NCI-H748 treated with DMSO at 0.1 percent for 48 hours (cell line): ENCODE data around the gene KRTDAP.
"Not testable (repeated sequence)": the region's sequence is repeated elsewhere in the genome, so short reads cannot be mapped to it uniquely, and the experiment has no call there.

Experiments
- DNase-seq: peaks from one replicate; lab custom pipeline; 2025; lab: John Stamatoyannopoulos, UW

Gene KRTDAP

GRCh38 chr19:35484252-35485036 lies 5.8 kb downstream of the KRTDAP start:
- no peak for DNase-seq

DNA sequence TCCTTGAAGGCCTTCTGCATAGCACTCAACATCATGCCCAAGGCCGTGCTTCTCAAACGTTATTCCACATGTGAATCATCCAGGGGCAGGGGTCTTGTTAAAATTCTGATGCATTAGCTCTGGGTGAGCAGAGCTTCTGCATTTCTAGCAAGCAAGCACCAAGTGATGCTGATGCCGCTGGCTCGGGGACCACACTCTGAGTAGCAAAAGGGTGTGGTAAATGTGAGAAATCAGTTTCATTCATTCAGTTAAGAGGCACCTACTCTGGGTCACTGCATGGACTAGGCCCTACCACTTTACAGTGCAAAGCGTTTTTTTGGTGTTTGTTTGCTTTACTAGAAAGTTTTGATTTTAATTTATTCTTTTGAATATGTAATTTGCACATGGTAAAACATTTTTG lies 7.2 kb downstream of the KRTDAP start:
- DNase-seq, result no peak

- peak; percentile 33 for DNase-seq
These were observed 11.2 kb downstream of the KRTDAP start for GRCh38 chr19:35478794-35479677.

DNA sequence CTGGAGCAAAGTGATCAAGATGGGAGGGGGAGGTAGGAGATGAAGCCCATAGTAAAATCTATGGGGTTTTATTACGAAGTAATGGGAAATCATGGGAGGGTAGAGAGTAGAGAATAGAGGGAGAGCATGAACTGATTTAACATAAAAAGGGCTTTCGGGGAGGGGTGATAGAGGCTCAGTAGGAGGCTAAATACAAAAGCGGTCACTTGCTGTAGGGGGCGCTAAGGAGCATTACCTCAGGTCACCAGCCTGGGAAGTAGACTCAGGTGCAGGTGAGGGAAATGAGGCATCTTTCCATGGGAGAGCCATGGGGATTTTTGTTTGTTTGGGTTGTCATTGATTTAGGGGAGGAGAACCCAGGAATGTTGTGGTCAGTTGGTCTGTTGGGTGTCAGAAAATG lies 14.1 kb downstream of the KRTDAP start:
- DNase-seq, result no peak

GRCh38 chr19:35474594-35474993 lies 15.7 kb downstream of the KRTDAP start:
- DNase-seq, result not testable (repeated sequence)

GRCh38 chr19:35474104-35474503 lies 16.2 kb downstream of the KRTDAP start:
- DNase-seq, result no peak

DNA sequence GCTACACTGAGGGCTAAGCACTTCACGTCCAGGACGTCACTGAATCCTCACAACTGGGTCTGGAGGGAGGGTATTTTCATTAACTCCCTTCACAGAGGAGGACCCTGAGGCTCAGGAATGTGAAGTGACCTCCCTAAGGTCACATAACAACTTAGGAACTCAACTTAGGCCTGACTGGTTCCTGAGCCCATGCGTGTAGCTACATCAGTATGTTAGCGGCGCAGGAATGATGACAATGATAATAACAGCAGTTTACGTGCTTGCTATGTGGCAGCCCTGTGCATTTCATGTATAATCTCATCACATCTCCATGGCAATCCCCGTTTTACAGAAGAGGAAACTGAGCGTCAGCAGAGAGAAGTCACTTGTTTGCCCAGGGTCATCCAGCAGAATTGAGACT lies 18.3 kb downstream of the KRTDAP start:
- DNase-seq, result no peak

- DNase-seq, result not testable (repeated sequence)
These were observed 19.2 kb downstream of the KRTDAP start for GRCh38 chr19:35471075-35471474.

- DNase-seq, result no peak
These were observed 20.1 kb downstream of the KRTDAP start for GRCh38 chr19:35470128-35470527.

DNA sequence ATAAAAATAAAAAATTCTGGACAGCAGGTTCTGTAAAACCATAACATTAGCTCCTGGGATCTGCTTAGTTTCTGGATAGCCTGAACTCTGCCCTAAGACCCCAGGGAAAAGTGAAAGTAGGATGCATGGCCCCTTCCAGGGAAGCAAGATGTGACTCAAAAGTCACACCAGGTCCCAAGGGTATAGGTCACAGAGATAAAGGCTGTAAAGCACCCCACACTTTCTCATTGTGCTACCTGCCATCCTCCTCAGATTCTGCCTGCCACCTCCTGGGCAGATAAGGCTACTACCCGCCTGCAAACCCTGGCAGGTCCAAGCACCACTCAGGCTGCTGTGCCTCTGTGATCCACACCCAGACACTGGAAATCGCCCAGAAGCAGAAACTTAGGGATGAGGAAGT lies 21.6 kb downstream of the KRTDAP start:
- no peak for DNase-seq

- no peak for DNase-seq
These were observed 24.0 kb downstream of the KRTDAP start for GRCh38 chr19:35466259-35466658.

GRCh38 chr19:35462956-35463355 lies 27.3 kb downstream of the KRTDAP start:
- not testable (repeated sequence) for DNase-seq

DNA sequence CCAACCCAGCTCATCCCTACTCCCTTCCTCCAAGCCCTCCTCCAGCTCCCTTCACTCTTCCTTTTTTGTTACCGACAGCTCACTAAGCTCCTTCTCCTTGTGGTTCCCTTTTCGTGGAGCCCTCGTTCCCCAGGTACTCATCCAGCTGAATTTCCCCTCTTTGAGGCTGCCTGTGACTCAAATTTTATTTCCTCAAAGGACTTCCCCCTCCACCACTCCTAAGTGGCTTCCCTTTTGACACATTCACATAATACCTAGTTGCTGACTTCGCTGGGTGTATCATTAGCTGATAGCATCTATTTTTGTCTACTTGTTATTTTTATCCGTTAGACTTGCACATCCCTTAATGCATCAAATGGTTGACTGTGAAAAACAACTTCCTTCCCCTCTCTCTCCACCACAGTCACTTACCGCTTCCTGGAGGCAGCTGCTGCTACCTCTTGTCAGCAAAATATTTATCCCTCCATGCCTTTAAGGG lies 27.7 kb downstream of the KRTDAP start:
- DNase-seq, result no peak

DNA sequence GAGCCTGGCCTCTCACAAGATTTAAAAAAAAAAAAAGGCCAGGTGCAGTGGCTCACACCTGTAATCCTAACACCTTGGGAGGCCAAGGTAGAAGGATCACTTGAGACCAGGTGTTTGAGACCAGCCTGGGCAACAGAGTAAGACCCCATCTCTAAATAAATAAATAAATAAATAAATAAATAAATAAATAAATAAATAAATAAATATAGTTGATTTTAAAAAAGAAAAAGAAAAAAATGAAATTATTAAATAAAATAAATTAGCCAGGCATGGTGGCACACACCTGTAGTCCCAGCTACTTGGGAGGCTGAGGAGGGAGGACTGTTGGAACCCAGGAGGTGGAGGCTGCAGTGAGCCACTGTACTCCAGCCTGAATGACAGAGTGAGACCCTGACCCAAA lies 28.5 kb downstream of the KRTDAP start:
- DNase-seq, result not testable (repeated sequence)

DNA sequence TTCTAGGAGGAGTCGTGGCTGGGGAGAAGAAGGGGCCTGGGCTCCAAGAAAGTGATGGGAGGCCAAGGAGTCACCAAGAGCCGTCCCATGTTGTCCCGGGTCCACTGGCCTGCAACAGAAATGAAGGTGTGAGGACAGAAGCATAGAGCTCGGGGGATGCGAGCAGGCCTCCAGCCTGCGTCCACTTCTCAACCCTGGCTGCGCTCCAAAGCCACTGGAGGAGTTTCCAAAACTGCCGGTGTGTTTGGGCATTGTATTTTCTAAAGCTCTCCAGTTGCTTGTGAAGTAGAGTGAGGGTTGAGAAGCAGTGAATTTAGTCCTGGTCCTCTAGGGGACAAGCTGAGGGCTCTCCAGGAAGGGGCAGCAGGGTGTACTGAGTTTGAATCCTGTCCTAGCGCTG lies 29.2 kb downstream of the KRTDAP start:
- DNase-seq, result no peak

DNA sequence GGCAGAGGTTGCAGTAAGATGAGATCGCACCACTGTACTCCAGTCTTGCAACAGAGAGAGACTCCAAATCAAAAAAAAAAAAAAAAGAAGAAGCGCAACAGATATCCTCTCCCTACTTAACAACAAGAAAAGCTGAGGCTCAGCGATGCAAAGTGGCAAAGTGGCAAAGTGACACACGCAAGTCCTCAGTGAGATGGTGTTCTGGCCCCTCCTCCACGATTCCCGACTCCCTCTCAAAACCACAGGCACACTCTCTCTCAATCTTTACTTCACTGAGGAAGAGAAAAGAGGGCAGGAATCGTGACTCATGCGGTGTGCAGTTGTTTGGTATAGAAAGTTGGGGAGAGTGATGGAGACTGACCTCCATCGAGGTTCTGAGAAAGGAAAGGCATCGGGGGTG lies 29.7 kb downstream of the KRTDAP start:
- no peak for DNase-seq

GRCh38 chr19:35459414-35460082 lies 30.7 kb downstream of the KRTDAP start:
- DNase-seq, result no peak

- DNase-seq, result no peak
These were observed 31.4 kb downstream of the KRTDAP start for GRCh38 chr19:35458731-35459391.

DNA sequence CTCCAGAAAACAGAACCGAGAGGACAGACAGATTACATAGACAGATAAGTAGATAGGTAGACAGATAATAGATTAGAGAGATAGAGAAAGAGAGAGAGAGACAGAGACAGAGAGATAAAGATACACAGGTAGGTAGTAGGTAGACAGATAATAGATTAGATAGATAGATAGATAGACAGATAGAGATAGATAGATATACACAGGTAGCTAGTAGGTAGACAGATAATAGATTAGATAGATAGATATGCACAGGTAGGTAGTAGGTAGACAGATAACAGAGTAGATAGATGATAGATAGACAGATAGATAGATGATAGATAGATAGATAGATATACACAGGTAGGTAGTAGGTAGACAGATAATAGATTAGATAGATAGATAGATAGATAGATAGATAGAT lies 32.1 kb downstream of the KRTDAP start:
- DNase-seq, result no peak

GRCh38 chr19:35457173-35457572 lies 33.1 kb downstream of the KRTDAP start:
- no peak for DNase-seq

- no peak for DNase-seq
These were observed 34.6 kb downstream of the KRTDAP start for GRCh38 chr19:35455616-35456201.

- DNase-seq, result no peak
These were observed 35.6 kb downstream of the KRTDAP start for GRCh38 chr19:35454663-35455062.
